ENCODE data around the gene SLC4A7. TPM values are rescaled to one million over a fixed set of nuclear protein-coding genes. Genes with fewer than 3 reads are reported as not detected.

SLC4A7 gene
- total RNA-seq, 1 experiment from 2014 or later = 61.1 TPM

DNA sequence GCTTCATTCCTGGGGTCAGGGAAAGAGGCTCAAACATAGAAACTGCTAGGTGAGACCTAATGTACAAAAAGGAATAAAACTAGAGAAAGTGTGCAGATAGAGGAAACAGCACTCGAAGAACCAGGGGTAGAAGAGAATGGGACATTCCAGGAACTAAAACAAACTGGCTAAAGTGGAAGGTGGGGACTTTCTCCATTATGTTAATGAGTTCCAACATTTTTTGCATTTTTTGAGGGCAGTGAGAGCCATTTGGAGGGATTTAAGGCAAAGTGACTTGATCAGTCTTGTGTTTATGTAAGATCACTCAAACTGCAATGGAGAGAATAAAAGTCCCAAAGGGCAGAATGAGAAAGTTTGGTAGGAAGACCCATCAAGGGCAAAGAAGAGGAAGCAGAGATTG is 20.6 kb upstream of the SLC4A7 start:
- Histone ChIP-seq H3K36me3 (replicated peaks; ENCODE audit: control insufficient read depth, insufficient read depth, low read length) (no peaks in the 10 kb centered on the region), H3K4me3 (ENCODE audit: insufficient read depth, low read depth, low read length) (no peak overlapping the region), H3K27me3 (ENCODE audit: control insufficient read depth, insufficient read depth, low read length) (no peaks in the 10 kb centered on the region)
- no peak for DNase-seq

DNA sequence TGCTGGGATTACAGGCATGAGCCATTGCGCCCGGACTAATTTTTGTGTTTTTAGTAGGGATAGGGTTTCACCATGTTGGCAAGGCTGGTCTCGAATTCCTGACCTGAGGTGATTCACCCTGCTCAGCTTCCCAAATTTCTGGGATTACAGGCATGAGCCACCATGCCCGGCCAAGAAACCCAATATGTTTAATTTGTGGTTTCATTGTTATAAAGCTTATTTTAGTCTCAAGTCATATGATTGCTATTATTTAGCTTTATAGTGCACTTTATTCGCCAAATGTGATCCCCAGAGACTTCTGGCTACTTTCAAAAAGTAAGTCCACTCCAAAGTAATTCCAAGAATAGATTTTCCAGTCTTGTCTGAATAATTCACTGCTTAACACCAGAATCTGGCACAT is 19.3 kb upstream of the SLC4A7 start:
- no peaks in the 10 kb centered on the region for H3K36me3 ChIP-seq (replicated peaks; ENCODE audit: control insufficient read depth, insufficient read depth, low read length)
- H3K4me3 ChIP-seq (ENCODE audit: insufficient read depth, low read depth, low read length) = no peak overlapping the region
- H3K27me3 ChIP-seq (ENCODE audit: control insufficient read depth, insufficient read depth, low read length) = no peaks in the 10 kb centered on the region
- no peak for DNase-seq

DNA sequence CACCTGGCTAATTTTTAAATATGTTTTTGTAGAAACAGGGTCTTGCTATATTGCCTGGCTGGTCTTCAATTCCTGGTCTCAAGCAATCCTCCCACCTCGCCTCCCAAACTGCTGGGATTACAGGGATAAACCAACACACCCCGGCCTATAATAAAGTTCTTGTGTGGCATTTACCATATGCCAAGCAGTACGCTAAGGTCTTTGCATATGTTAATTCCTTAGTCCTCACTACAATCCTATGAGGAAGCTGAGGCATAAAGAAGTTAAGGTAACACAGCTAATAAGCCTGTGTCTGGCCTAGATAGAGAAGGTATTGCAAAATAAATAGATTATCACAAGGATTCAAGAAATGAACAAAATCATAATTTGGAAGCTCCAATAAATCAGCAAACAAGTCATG is 17.6 kb upstream of the SLC4A7 start:
- Histone ChIP-seq H3K27me3 (ENCODE audit: control insufficient read depth, insufficient read depth, low read length) (no peaks in the 10 kb centered on the region), H3K36me3 (replicated peaks; ENCODE audit: control insufficient read depth, insufficient read depth, low read length) (no peaks in the 10 kb centered on the region), H3K4me3 (ENCODE audit: insufficient read depth, low read depth, low read length) (no peak overlapping the region)
- DNase-seq = no peak

DNA sequence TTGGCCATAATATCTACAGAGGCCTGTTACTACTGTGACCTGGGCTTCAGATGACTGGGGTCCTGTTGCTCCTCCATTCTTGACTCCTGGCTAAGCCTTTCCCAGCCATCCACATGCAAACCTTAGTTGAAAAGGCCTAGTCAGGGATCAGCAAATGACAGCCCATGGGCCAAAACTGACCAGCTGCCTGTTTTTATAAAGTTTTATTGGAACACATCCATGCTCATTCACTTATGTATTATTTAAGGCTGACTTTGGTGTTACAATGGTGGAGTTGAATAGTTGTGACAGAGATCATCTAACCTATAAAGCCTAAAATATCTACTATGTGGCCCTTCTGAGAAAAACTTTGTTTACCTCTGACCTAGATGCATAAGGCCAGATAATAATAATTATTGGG is 16.8 kb upstream of the SLC4A7 start:
- DNase-seq = no peak
- Histone ChIP-seq H3K36me3 (replicated peaks; ENCODE audit: control insufficient read depth, insufficient read depth, low read length) (no peaks in the 10 kb centered on the region), H3K4me3 (ENCODE audit: insufficient read depth, low read depth, low read length) (no peak overlapping the region), H3K27me3 (ENCODE audit: control insufficient read depth, insufficient read depth, low read length) (no peaks in the 10 kb centered on the region)

DNA sequence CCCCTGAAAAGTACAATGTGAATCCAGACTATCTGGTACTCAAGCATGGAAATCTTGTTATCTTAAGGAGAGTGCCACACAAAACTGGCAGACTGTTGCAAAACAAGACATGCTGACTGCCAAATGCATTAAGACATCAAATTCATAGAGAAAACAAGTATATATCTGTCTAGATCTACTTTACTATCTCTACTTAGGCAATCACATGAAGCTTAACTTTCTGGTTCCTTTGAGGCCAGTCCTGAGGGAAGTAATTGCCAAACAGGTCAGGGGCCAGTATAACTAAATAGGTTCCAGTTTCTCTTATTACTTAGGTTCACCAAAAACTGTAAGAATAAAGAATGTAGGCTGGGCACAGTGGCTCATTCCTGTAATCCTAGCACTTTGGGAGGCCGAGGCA is 15.9 kb upstream of the SLC4A7 start:
- DNase-seq = no peak
- Histone ChIP-seq H3K36me3 (replicated peaks; ENCODE audit: control insufficient read depth, insufficient read depth, low read length) (no peaks in the 10 kb centered on the region), H3K4me3 (ENCODE audit: insufficient read depth, low read depth, low read length) (no peak overlapping the region), H3K27me3 (ENCODE audit: control insufficient read depth, insufficient read depth, low read length) (no peaks in the 10 kb centered on the region)

DNA sequence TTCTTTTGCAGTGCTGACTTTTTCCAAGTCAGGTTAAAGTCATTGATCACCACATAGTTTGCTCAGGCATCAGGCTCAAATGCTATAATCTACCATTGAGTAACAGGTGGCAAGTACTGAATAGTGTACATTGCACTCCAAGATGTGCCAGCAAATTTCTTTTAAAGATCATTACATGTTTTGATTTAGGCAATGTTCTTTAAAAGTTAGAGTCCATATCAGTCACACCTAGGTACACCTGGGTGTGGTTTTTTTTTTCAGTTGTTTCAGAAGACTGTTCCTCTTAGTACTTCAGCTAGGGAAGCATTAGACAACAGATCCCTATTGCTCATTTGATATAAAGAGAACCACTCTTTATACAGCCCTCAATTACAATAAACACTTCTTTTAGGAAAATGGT is 10.6 kb upstream of the SLC4A7 start:
- Histone ChIP-seq H3K27me3 (ENCODE audit: control insufficient read depth, insufficient read depth, low read length) (no peaks in the 10 kb centered on the region), H3K4me3 (ENCODE audit: insufficient read depth, low read depth, low read length) (no peak overlapping the region), H3K36me3 (replicated peaks; ENCODE audit: control insufficient read depth, insufficient read depth, low read length) (no peaks in the 10 kb centered on the region)
- DNase-seq = no peak

DNA sequence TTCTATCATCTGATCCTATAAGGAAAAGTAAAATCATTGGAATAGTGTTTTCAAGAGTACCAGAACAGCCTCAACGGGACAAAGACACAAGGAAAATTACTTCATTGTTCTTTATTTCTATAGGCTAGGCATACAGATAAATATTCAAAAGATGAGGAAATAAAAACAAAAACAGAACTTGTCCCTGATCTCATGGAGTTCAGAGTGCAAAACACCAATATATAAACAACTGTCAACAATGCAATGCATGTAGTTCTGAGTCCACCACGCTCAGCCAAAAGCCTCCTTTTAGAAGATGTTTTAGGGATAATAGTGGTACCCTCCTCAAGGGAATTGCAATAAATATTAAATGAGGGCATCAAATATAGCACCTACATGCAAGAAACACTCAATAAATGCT is 4.6 kb upstream of the SLC4A7 start:
- no peak overlapping the region for H3K4me3 ChIP-seq (ENCODE audit: insufficient read depth, low read depth, low read length)

DNA sequence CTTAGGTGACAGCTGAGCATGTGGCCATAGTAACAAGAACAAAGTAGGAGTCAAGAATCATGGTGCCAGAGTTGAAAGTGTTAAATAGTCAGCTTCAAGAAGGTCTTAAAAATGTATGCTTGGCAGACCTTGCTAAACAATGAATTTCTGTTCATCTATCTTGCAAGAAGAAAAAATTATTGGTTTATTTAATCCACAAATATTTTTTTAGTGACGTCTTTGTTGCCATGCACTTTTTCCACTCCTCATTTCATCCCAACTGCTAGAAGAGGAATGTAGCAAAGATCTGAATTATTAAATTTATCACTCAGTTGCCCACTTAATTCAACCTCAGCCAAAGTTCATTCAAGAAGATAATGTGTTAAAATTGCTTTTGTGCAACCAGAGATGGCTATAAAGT is 3.2 kb upstream of the SLC4A7 start:
- no peak for DNase-seq
- Histone ChIP-seq H3K4me3 (ENCODE audit: insufficient read depth, low read depth, low read length) (no peak overlapping the region), H3K27me3 (ENCODE audit: control insufficient read depth, insufficient read depth, low read length) (no peaks in the 10 kb centered on the region), H3K36me3 (replicated peaks; ENCODE audit: control insufficient read depth, insufficient read depth, low read length) (no peaks in the 10 kb centered on the region)

More for the DNA sequence above, 4.6 kb upstream of the SLC4A7 start:
- Histone ChIP-seq H3K27me3 (ENCODE audit: control insufficient read depth, insufficient read depth, low read length) (no peaks in the 10 kb centered on the region), H3K36me3 (replicated peaks; ENCODE audit: control insufficient read depth, insufficient read depth, low read length) (no peaks in the 10 kb centered on the region)
- no peak for DNase-seq

DNA sequence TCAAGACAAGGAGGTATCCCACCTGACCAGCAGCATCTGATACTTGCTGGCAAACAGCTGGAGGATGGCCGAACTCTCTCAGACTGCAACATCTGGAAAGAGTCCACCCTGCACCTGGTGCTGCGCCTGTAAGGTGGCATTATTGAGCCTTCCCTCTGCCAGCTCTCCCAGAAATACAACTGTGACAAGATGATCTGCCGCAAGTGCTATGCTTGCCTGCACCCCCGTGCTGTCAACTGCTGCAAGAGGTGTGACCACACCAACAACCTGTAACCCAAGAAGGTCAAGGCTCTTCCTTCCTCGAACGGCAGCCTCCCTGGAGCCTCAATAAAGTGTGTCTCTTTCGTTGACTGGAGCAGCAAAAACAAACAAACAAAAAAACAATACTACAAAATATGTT is 2.2 kb upstream of the SLC4A7 start:
- no peaks in the 10 kb centered on the region for H3K36me3 ChIP-seq (replicated peaks; ENCODE audit: control insufficient read depth, insufficient read depth, low read length)
- no peak for DNase-seq
- H3K4me3 ChIP-seq (ENCODE audit: insufficient read depth, low read depth, low read length) = no peak overlapping the region
- no peaks in the 10 kb centered on the region for H3K27me3 ChIP-seq (ENCODE audit: control insufficient read depth, insufficient read depth, low read length)

DNA sequence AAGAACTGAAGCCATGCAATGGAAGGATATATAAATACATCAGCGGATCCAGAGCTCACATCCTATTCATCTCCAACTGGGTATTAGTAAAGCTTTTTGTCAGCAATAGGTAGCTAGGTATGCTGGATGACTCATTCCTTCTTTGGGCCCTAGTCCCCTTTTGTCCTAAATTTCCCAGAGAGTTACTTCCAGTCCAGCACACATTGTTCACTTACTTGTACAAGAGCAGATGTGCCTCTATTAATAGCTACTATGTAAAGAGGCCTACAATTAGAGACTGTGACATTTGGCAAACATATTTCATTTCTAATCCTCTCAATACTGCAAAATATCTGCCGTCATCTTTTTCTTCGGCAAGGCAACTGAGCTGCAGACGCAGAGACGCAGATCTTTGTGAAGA is 1.7 kb upstream of the SLC4A7 start:
- Histone ChIP-seq H3K4me3 (ENCODE audit: insufficient read depth, low read depth, low read length) (no peak overlapping the region), H3K36me3 (replicated peaks; ENCODE audit: control insufficient read depth, insufficient read depth, low read length) (no peaks in the 10 kb centered on the region), H3K27me3 (ENCODE audit: control insufficient read depth, insufficient read depth, low read length) (no peaks in the 10 kb centered on the region)
- DNase-seq = no peak

DNA sequence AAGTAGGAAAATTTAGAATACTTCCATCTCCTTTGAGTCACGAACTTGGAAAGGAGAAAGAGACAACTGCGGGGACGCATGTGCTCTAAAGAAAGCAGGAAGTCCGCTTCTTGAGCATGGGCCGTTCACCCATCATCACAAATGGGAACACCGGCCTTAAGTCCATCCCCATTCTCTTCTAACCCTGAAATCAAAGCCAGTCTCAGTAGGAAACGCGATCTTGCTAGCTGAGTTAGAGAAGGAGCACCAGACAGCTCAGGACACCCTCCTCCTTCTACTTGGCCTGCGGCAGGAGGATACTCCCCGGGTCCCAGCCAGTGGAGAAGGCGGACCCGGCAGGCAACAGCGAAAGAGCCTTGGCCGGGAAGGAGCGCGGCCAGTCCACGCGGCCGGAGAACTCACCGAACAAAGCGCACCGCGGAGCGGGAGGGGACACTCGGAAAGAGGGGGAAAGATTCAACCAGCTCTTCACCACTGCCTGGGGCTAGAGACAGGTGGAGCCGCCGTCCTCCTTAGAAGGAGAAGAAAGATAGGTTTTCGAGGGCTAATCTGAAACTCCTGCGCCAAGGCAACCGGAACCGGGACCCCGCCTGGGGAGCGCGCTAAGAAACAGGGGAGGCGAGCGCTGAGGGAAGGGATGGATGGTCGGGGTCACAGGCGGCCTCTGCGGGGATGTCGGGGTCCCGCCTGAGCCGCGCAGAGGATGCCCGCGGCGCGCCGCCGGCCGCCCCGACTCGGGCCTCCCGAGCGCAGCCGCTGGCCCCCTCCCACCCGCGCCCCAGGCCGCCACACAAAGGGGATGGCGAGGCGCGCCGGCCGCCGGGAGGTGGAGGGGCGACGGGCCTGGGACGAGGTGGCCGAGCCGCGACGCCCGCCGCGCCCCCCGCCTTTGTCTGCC is 818 bp downstream of the SLC4A7 start:
- DNase-seq = peak; percentile 68
- Histone ChIP-seq H3K27me3 (ENCODE audit: control insufficient read depth, insufficient read depth, low read length) (no peaks in the 10 kb centered on the region), H3K36me3 (replicated peaks; ENCODE audit: control insufficient read depth, insufficient read depth, low read length) (no peaks in the 10 kb centered on the region), H3K4me3 (ENCODE audit: insufficient read depth, low read depth, low read length) (peak overlapping the region; percentile 69)

DNA sequence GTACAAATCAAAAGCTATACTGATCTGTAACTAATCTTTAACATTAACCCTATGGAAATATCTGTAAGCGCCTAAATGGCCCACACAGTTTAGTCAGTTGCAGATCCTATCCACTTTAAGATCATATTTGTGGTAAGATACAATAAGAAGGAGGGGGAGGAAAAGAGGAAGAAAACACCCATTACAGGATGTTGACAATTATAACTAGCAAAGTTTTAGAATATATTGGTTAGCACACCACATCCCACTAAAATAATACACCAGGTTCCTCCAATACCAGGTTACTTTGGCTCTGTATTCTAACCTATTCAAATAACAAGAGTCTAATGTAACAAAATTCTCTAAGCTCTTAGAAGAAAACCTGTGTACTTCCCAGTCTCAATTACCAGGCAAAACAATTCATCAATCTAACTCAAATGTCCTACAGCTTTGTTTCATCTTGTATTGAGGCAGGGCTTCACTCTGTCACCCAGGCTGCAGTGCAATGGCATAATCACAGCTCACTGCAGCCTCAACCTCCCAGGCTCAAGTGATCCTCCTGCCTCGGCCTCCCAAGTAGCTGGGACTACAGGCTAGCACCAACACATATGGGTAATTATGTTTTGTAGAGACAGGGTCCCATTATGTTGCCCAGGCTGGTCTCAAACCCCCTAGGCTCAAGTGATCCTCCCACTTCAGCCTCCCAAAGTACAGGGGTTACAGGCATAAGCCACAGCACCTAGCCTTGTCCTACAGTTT is 4.2 kb downstream of the SLC4A7 start:
- Histone ChIP-seq H3K27me3 (ENCODE audit: control insufficient read depth, insufficient read depth, low read length) (no peaks in the 10 kb centered on the region), H3K36me3 (replicated peaks; ENCODE audit: control insufficient read depth, insufficient read depth, low read length) (no peaks in the 10 kb centered on the region), H3K4me3 (ENCODE audit: insufficient read depth, low read depth, low read length) (no peak overlapping the region)
- DNase-seq = no peak

DNA sequence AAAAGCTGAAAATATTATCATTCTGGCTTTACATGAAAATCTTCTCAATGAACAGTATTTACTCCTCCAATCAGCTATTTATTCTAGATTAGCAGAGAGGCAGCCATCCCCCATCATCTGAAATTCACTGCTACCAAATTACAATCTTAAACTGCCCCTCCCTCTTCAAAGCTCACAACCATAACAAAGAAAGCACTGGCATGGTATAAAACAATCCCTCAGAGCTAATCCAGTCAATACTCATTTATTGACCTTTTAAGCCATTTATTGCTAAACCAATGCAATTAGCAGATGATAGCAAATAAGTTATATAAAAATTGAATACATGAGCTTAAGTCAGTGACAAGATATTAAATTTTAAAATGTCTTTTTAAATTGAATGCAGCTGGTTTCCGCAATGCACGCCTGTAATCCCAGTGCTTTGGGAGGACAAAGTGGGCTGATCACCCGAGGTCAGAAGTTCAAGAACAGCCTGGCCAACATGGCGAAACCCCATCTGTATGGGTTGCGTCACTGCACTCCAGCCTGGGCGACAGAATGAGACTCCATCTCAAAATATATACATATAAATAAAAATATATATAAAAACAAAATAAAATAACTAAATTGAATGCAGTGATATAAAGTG is 12.1 kb downstream of the SLC4A7 start:
- no peak for DNase-seq
- no peaks in the 10 kb centered on the region for H3K27me3 ChIP-seq (ENCODE audit: control insufficient read depth, insufficient read depth, low read length)
- no peaks in the 10 kb centered on the region for H3K36me3 ChIP-seq (replicated peaks; ENCODE audit: control insufficient read depth, insufficient read depth, low read length)
- no peak overlapping the region for H3K4me3 ChIP-seq (ENCODE audit: insufficient read depth, low read depth, low read length)

DNA sequence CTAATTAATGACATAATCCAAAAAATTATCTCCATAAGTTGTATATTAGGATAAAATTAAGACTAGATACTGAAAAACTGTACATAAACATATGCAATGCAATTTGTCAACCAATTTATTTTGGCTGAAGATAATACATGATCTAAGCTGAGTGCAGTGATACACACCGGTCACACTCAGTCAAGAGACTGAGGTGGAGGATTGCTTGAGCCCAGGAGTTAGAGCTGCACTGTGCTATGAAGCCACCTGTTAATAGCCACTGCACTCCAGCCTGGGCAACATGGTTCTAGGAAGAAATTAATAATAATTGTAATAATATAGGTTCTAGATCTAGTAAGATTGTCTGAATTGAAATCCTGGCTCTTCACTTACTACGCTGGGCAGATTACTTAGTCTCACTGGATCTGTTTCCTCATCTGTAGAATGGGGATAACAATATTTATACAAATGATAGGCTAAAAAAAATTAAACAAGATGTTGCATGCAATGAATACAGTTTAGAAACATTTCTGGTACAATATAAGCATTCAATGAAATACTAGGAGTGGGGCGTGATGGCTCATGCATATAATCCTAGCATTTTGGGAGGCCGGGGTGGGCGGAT is 15.8 kb downstream of the SLC4A7 start:
- DNase-seq = no peak
- H3K27me3 ChIP-seq (ENCODE audit: control insufficient read depth, insufficient read depth, low read length) = no peaks in the 10 kb centered on the region
- no peak overlapping the region for H3K4me3 ChIP-seq (ENCODE audit: insufficient read depth, low read depth, low read length)
- no peaks in the 10 kb centered on the region for H3K36me3 ChIP-seq (replicated peaks; ENCODE audit: control insufficient read depth, insufficient read depth, low read length)
